Endometrium (tissue), 2 donors: ENCODE measurements around the gene USP2.

Source experiments
- FAIRE-seq: peaks from 2 replicates; lab custom pipeline; 2012; peaks lifted over from hg19 to GRCh38; lab: Jason Lieb, UNC
- donor health status: control.
- donor health status: control.

The USP2 gene

DNA sequence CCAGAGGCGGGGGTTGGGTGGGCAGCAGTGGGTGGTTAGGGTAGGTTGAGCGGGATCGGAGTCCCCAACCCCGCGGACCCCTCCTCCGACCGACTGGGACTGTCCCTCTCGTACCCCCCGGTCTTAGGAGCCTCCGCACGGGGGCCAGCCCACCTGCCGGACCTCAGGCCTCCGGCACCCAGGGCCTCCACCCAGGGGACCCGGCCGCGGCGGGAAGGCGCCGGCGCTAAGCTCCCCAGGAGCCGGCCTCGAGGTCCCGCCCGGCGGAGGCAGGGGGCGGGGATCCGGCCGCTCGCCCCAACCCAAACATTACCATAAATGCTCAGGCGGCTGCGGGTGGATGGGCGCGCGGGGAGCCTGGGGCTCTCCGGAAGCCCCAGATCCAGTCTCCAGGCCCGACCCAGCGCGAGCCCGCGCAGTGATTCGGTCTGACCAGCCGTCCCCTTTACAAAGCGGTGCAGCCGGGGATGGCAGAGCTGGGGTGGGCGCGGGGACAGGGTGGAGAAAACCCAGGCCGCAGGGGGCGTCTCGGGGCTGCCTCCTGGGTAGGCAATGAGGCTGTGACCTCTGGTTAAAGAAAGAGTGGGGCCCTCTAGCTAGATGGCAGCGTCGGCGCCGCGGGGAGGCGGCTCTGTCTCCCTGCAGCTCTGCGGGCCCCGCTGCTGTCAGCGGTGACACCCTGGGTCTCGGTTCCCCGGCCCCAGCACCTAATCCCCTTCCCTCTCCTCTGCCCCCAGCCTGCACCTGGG, 60.5 kb downstream of the USP2 start:
- no peak for FAIRE-seq

DNA sequence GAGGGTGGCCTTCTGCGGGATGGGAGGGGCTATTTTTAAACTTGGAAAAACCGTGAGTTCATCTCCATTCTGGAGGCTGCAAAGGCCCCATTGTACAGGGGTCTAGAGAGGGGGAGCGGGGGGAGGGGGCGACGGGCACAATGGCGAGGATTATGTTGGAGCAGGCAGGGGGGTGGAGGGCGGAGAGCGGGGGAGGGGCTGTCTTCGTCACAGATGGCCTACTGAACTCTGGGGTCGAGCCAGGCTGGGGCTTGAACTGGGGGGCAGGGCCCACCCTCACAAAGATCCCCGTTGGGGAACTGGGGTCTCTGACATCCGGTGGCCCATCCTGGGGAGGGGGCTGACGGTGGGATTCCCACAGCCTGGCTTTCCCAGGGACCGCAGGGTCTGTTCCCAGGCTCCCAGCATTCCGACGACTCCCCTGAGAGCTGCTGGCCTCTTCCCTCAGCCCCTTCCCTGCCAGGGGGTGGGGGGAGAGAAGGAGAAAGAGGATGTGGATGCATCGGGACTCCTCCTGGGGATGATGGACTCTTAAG, 61.2 kb downstream of the USP2 start:
- FAIRE-seq, result no peak

DNA sequence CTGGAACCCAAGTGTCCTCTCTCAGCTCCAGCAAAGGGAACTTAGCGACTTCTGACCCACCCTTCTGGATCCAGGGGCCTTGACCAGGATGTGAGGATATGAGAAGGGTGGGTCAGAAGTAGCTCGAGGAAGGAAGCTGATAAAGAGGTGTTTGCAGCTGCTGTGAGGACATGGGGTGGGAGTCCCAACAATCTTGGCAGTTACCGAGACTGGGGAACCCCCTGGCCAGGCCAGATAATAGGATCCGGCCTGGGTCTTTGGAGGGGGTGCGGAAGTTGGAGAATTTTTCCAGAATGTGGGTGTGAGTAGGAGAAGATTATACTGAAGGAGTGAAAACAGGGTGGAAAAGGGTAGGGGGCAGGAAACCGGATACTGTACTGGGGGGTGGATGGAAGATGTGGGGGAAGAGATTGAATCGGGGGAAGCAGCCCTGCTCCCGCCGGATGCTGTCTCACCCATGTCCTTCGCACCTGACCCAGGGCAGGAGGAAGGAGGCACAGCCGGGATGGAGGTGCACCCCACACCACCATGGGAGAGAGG, 61.7 kb downstream of the USP2 start:
- no peak for FAIRE-seq

DNA sequence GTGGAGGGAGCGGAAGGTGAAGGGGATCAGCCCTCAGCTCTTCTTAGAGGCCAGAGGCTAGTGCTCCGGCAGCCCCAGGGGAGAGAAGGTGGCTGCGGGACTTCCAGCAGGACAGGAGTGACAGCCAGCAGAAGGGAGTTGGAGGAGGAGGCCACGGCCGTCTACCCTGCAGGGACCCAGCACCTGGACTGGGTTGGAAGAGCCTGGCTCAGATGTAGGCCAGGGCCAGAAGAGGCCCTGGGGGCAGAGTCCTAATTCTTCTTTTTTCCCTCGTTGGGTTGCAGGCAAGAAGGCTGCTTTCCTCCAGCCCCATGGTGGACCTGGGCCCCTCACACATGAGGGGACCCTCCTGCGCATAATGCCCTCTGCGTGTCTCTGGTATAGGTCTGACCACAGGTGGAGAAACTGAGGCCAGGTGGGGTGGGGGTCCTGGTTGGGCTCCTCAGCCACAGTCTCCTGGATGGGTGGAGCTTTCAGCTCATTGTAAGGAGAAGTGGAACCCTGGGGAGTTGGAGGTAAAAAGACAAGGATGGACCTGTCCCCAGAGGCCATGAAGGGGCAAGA, 62.3 kb downstream of the USP2 start:
- no peak for FAIRE-seq

DNA sequence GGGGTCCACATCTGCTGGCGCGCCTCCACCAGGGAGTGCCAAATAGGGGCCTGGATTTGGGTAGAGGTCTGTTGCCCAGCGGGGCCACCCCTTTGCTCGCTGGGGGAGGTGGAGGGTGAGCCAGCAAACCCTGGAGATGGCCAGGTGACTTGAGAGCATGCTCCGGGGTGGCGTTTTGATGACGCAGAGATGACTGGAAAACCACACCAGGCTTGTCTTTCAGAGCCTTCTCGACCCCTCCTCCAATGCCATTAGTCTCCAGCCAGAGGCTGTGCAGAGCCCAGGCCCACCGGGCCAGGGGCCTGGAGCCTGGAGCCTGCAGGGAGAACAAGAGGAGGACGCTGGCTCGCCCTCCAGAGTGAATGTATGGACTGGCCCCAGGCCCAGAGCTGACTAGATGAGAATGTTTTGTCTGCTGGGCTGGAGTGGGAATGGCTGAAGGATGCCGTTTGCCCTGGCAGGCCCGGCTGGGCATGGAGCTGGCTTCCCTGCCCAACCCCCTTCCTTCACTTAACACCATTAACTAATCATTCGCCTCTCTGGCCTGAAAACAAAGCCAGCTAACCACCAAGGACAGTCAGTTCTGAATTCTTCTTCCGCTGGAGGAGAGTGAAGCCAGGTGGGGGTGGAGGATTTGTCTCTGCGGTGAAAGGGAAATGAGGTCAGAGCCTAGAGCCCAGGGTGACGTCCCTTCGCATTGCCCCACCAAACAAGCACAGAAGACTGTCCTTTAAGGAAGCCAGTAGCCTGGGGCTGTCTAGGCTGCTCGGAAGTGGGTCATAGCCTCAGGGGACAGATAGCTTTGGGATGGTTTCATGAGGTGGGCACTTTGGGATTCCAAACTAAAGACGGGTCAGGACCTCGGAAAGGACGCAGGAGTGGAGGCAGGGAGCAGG, 63.0 kb downstream of the USP2 start:
- no peak for FAIRE-seq

DNA sequence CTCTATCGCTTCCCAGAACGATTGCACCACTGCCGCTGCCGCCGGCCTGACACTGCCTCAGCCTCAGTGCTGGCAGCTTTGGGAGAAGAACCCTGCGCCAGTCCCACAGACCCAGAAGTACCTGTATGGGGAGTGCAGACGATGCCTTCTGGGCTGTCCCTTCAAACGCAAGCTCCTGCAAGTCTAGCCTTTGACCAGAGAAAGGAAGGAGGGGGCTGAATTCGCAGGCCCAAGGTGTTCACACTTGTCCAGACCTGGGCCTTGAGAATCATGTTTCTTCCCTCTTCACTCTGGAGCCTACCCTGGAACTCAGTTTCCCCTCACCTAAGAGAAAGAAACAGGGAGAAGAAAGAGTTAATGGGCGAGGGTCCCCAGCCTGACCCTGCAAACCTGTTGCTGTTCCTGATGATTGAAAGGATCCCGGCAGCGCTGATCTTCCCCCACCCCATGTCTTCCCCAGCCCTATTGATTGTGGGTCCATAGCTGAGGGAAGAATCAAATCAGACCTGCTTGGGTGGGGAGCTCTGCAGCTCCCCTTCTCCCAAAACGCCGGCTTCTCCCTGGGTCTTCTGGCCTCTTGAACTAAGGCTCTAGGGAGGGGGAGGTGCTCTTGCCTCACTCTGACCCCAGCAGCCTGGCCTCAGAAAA, 63.8 kb downstream of the USP2 start:
- no peak for FAIRE-seq

DNA sequence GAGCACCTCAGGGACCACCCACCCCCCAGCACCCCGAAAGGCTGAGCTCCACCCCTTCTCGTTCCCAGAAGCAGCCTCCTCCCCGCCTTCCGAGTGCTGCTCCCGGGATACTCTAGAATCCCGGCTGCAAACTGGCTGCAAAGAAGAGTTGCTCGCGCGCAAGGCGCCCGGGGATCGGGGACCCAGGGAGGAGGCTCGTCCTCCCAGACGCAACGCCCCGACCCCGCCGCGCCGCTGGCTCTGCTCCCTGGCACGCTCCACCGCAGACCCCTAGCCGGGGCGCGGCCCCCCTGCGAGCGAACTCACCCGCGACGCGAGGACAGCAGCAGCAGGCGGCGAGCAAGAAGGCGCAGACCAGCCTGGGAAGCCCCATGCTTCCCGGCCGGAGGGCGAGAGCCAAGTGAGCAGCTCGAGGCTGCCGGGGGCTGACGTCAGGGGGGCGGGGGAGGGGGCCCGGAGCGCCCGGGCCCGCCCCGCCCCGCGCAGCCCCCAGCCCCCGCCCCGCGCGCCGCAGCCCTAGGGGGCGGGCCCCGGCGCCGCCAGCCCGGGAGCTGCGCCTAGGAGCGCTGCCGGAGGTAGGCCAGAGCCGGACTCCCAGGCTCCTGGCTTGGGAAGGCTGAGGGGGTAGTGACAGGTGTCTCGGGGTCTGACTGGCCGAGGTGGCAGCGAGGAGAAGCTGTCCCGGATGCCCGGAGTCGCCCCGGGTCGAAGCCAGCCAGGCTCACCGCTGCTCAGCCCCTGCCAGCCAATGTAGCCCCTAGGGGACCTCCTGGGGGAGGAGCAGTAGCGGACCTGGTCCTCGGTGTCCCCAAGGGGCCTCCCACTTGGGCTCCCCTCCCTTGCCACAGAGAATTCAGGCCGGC, 64.5 kb downstream of the USP2 start, which contains the start of gene MCAM:
TSS of gene MCAM (minus strand) at position 402 of the 863 bp plus-strand sequence. CDS start at position 373, 29 bp downstream.
- no peak for FAIRE-seq

DNA sequence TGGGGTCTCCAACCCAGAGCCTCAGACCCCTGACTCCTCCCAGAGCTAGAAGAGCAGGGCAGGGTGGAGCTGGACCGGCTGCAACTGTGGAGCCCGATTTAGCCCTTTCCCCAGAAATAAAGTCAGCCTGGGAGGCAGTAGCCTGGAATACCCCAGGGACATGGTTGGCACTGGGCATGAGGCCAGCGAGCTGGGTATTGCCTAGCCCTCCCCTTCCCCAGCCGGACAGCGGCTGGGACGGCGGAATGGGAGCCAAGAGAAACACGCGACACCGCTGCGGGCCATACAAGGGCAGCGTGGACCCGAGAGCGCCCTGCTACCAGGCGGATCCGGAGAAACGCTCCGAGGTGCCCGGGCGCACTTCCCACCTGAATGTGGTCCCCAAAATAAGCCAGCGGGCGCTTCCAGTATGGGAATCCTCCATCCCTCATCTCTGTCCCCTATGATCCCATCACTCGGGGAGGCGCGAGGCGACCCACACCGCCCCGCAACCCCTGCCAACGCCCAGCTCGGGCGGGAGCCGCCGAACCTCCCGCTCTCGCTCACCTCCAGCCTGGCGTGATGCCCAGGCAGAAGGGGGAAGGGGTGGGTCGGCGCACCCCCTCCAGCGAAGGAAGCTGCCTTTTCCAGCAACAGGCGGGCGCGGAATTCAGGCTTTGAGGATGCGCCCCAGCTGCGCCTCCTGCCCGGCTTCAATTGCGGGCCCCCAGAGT, 65.3 kb downstream of the USP2 start:
- no peak for FAIRE-seq

DNA sequence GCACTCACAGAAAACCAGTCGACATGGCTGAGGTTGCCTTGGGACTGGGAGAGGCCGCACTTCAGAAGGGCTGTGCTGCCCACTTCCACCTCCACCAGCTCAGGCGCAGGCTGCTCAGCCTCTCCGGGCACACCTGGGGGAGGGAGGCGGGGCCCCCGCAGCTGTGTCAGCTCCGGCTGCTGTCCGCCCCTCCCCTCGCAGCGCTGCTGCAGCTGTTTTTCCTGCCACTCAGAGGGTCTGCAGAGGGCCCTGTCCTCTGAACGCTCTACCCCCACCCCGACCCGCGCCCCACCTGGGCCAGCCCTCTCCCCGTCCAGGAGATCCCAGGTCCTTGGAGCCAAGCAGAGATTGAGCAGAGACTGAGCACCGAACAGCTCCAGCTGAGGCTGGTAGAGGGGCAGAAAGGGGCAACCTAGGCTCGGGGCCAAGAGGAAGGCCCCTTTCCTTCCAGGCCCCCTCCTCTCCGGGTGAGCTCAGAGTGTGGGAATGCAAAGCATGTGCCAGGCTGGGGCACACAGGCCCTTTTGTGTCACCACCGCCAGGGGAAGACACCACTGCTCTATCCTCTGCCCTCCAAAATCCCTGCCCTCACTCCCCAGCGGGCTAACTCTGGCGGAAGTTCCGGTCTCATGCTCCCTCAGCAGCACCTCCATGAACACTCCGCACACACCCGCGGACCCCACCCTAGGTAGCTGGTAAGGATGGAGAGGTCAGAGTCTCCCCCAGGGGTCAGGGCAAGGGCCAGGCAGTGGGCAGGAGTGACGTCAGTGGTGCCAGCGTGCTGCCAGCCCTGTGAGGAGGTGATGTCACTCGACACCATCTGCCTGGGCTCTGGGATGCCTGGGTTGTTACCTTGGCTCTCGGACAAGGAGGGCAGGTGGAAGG, 66.1 kb downstream of the USP2 start:
- FAIRE-seq, result no peak

DNA sequence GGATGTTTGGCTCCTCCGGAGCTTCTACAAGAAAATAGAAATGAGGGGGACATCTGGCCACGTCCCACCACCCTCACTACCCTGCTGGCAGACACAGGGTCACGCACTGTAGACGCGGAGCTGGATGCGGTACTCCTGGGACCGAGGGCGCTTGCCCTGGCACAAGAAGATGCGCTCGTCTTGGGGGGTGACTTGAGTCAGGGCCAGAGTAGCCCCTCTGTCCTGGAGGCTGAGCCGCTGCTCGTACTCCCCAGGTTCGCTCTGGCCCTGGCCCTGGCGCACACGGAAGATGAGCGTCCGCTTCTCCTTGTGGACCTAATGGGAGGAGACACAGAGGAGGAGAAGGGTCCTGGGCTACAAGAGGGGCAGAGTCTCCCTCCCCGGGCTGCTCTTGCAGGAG, 66.8 kb downstream of the USP2 start:
- FAIRE-seq, result no peak

DNA sequence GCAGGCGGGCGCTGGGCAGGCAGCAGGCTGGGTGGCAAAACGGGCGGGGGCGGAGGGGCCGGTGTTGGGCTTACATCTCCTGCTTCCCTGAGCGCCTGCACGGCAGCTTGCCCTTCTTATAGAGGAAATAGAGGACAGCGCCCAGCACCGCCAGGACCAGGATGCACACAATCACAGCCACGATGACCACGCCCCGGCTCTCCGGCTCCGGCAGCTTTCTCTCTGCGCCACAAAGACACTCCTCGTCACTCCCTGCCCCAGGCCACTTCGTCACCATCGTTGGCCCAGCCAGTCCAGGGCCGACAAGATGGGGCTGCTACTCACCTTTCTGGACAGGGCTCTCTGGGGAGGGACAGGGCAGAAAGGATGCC, 70.8 kb downstream of the USP2 start:
- no peak for FAIRE-seq

DNA sequence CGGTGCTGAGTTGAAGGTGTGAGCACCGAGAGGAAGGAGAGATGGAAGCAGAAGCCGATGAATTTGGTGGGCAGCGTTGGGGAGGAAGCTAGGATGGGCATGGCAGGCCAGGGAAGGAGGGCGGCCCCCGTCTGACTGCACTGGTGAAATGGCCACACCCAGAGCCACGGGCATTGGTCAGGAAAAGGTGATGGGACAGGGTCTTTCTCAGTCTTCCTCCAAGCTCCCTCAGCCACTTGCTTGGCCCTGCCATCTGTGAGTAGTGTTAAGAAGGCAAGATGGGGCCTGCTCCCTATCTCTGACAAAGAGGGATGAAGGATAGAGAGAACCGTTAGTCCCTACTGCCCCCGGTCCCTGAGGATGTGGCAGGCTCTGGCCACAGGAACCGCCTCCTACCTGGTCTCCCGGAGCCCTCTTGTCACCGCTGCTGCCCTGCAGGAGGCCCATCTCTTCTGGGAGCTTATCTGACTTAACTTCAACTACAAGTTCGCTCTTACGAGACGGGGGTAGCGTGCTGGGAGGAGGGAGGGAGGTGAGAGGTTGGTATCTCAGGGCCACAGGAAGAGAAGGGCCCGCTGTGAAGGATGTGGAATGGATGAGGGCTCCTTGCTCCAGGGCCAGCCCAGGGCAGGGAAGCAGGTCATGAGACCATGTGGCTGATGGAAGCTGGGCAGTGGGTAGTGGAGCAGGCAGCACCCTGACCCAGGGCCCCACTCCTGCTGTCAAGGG, 71.4 kb downstream of the USP2 start:
- no peak for FAIRE-seq

DNA sequence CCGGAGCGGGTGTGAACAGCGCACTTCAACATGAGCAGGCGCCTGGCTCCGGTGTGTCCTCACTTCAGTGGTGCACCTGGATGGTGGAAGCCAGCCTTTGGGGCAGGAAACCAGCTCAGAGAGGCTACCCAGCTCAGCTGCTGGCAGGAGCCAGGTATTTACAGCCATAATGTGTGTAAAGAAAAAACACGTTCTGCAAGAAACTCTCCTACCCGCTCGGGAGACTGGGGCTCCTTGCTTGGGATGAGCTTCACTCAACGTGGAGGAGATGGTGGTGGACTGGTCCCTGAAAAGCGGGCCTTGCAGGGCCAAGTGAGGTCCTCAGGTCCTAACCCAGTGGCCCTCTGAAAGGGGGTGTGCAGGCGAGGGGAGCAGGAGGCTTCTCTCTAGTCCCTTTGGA, 72.1 kb downstream of the USP2 start:
- FAIRE-seq, result no peak

DNA sequence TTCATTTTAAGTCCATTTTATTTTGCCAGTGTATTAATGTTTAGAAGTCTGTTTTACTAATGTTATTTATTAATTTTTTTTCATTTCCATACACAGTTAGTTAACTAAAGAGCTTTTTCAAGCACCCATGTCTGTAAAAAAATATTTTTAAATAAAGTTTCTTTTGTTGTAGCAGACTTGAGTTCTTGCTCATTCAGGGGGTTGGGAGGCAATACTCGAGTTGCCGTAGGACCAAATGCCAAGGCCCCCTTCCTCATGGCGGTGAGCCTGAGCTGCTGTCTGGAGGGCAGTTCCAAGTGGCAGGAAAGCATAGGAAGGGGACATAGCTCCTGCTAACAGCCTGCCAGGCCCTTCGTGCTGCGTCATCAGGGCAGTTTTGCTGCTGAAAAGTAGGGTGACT, 73.5 kb downstream of the USP2 start:
- FAIRE-seq, result no peak

DNA sequence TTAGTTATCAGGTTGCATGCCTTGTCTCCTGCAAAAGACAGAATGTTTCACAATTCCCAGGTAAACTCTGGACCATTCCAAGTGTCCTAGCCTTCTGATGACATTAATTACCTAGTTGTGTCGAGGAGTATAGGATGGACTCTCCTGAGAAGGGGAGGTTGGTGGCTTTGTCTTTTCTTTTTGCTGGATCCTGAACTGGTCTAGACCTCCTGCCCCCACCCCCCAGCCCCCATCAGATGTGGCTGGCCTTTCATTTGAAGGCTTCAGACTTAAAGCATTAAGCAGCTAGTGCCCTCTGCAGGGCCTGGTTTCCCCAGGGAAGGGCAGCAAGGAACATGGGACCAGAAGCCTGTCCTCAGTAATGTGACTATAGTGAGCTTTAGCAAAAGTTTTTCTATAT, 74.3 kb downstream of the USP2 start:
- no peak for FAIRE-seq

DNA sequence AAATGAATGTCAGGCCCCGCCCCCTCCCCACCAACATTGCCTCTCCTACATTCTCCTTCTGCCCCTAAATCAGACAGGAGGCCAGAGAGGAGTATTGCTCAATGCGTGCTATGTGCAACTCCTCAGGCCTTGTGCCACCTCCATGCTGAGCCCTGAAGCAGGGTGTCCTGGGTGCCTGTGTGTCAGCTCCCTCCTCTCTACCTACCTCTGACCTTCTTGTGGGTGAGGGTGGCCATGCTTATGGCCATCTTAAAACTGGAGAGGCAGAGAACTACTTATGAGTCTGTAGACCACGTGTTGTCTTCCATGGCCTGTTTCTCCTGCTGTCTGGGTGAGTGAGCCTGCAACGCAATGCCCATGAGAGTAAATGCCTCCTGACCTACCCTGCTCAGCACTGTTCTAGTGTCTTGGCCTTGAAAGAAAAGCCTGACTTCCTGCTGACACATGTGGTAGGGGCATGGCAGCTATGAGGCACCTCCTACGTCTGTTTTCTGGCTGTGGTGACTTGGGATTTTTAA, 75.1 kb downstream of the USP2 start:
- no peak for FAIRE-seq

DNA sequence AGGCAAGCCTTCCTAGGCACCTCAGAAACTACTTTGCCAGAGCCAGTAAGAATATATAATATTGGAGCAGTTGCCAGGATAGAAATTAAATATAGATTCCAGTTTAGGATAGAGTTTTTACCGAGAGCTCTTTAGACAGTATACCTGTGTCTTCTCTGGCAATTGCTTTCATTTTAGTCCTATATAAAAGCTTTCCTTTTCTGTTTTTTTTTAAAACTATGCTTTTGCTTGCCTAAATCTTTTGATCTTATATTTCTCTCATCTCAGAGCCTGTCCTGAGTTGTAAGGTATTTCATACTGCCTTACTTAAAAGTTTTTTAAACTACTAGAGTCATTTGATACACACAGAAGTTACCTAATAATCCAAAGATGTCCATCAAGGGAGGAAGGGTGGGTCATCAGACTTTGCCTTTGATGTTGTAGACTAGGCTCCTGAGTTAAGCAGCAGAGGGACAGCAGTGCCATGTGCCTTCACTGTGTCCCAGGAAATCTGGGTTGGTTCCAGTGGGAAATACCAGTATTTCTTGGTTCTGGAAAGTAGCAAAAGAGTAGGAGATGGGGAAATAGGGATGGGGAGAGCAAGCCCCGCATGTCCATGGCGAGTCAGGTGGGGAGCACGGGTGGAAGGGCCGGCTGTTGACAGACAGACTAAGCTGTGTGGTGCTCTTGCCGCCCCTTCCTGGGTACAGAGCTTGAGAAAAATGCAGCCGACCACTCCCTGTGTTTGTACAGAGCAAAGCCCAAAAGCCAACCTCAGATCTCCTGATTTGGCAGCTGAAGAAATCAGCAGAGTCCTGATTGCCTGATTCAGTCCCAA, 75.7 kb downstream of the USP2 start:
- no peak for FAIRE-seq
